ENCODE results near the gene BABAM2. TPM values are rescaled to one million over a fixed set of nuclear protein-coding genes. Genes with fewer than 3 reads are reported as not detected.

The BABAM2 gene
- total and polyA plus RNA-seq, 10 of the 15 experiments (the other 5 are each of a cell fraction or from before 2014, with no cell fraction given), result 30.7 to 59.9 (median 44.5) TPM

DNA sequence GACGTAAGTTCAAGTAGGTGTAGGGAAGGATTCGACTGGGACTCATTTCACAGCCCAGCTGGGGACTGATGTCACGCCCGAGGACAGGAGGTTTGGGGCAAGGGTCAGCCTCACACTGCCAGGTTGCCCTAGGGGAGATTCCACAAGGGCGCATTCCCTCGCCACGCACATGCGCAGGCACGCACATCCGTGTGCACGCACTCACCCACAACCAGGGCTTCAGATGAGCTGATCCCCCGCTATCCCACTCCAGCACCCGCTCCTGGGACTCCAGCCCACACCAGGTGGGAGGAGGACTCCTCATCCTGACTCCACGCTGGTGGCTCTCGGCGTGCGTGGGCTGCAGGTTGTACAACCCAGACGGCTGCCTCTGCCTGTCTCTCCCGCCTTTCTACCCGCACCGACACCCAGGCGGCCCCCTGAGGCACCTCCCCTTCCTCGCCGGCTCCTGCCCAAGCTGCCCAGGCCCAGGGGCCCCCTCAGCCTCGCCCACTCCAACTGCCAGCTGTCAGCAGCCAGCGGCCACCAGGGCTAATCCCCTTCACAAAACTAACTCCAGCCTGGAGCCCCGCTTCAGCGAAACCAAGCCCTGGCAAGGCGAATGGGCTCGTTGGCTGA lies 454.3 kb downstream of the BABAM2 start:
- SMC1A ChIA-PET (ENCODE audit: uncharacterized antibody, unreplicated experiment), result no interaction called here
- ATAC-seq (no peak), FAIRE-seq (no peak), DNase-seq (ENCODE audit: low read depth, low spot score) (no peak)
- Histone ChIP-seq H3K4me1 (ENCODE audit: control insufficient read depth, insufficient read depth, low read length) (no peaks in the 10 kb centered on the region), H3K36me3 (ENCODE audit: control insufficient read depth in 2 of 2, insufficient read depth in 2 of 2, low read length in 1 of 2) (no peaks in the 10 kb centered on the region), H3K4me2 (ENCODE audit: control insufficient read depth, insufficient read depth) (no peak overlapping the region), H4K20me1 (ENCODE audit: control insufficient read depth, insufficient read depth) (no peaks in the 10 kb centered on the region), H3K27me3 (replicated peaks in 1 of 2; ENCODE audit: control insufficient read depth in 2 of 2, insufficient read depth in 2 of 2, low read length in 1 of 2) (no peaks in the 10 kb centered on the region), H3K27ac (ENCODE audit: control insufficient read depth, insufficient read depth) (no peak overlapping the region), H2AFZ (ENCODE audit: control insufficient read depth, low read depth, low read length) (no peak overlapping the region), H3K9me3 (replicated peaks; ENCODE audit: control insufficient read depth, insufficient read depth, low read length) (no peaks in the 10 kb centered on the region), H3K4me3 (no peak overlapping the region), H3K79me2 (ENCODE audit: control insufficient read depth, insufficient read depth, low read length) (no peaks in the 10 kb centered on the region), H3K9ac (ENCODE audit: control insufficient read depth, insufficient read depth, low read length) (no peak overlapping the region)
- WGBS (ENCODE audit: insufficient coverage, insufficient replicate concordance, low lambda C conversion rate, missing lambda C conversion rate), result 72% methylated on average over 29 of the region's 30 CpGs
- BruUV-seq (replicated peaks), result no TSS peak
- RAD21 ChIA-PET (ENCODE audit: unreplicated experiment), result no interaction called here
- POLR2A ChIA-PET, result no interaction called here
- intact Hi-C loops (cut with micrococcal nuclease; ENCODE audit: unreplicated experiment) (no loop called here), in situ Hi-C loops (cut with MboI) (no loop called here)
- CTCF ChIA-PET, result interaction anchor here (0.6 kb wide), 1 partner anchor 1934 kb away, joined by 3 read pairs; no protein-coding TSS in a partner anchor
- TF ChIP-seq, protein P1, sequence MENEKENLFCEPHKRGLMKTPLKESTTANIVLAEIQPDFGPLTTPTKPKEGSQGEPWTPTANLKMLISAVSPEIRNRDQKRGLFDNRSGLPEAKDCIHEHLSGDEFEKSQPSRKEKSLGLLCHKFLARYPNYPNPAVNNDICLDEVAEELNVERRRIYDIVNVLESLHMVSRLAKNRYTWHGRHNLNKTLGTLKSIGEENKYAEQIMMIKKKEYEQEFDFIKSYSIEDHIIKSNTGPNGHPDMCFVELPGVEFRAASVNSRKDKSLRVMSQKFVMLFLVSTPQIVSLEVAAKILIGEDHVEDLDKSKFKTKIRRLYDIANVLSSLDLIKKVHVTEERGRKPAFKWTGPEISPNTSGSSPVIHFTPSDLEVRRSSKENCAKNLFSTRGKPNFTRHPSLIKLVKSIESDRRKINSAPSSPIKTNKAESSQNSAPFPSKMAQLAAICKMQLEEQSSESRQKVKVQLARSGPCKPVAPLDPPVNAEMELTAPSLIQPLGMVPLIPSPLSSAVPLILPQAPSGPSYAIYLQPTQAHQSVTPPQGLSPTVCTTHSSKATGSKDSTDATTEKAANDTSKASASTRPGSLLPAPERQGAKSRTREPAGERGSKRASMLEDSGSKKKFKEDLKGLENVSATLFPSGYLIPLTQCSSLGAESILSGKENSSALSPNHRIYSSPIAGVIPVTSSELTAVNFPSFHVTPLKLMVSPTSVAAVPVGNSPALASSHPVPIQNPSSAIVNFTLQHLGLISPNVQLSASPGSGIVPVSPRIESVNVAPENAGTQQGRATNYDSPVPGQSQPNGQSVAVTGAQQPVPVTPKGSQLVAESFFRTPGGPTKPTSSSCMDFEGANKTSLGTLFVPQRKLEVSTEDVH (IDR thresholded peaks at IDR 0.05; ENCODE audit: low read depth, partially characterized antibody), result no peak
- TF ChIP-seq, protein P2, sequence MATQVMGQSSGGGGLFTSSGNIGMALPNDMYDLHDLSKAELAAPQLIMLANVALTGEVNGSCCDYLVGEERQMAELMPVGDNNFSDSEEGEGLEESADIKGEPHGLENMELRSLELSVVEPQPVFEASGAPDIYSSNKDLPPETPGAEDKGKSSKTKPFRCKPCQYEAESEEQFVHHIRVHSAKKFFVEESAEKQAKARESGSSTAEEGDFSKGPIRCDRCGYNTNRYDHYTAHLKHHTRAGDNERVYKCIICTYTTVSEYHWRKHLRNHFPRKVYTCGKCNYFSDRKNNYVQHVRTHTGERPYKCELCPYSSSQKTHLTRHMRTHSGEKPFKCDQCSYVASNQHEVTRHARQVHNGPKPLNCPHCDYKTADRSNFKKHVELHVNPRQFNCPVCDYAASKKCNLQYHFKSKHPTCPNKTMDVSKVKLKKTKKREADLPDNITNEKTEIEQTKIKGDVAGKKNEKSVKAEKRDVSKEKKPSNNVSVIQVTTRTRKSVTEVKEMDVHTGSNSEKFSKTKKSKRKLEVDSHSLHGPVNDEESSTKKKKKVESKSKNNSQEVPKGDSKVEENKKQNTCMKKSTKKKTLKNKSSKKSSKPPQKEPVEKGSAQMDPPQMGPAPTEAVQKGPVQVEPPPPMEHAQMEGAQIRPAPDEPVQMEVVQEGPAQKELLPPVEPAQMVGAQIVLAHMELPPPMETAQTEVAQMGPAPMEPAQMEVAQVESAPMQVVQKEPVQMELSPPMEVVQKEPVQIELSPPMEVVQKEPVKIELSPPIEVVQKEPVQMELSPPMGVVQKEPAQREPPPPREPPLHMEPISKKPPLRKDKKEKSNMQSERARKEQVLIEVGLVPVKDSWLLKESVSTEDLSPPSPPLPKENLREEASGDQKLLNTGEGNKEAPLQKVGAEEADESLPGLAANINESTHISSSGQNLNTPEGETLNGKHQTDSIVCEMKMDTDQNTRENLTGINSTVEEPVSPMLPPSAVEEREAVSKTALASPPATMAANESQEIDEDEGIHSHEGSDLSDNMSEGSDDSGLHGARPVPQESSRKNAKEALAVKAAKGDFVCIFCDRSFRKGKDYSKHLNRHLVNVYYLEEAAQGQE (IDR thresholded peaks at IDR 0.05; ENCODE audit: low read depth, low read length), result no peak
- TF ChIP-seq MYC (IDR thresholded peaks at IDR 0.05; ENCODE audit: insufficient read depth, insufficient read length, insufficient replicate concordance, low read length, severe bottlenecking), result no peak
- TF ChIP-seq, protein P3, sequence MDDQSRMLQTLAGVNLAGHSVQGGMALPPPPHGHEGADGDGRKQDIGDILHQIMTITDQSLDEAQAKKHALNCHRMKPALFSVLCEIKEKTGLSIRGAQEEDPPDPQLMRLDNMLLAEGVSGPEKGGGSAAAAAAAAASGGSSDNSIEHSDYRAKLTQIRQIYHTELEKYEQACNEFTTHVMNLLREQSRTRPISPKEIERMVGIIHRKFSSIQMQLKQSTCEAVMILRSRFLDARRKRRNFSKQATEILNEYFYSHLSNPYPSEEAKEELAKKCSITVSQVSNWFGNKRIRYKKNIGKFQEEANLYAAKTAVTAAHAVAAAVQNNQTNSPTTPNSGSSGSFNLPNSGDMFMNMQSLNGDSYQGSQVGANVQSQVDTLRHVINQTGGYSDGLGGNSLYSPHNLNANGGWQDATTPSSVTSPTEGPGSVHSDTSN (IDR thresholded peaks at IDR 0.05; ENCODE audit: insufficient replicate concordance, low read depth, low read length), result no peak
- no peak for TF ChIP-seq SMAD5 (IDR thresholded peaks at IDR 0.05; ENCODE audit: low read depth)
